GM23338 (cell line): ENCODE measurements around the gene ALDH1A2. TPM values are rescaled to one million over a fixed set of nuclear protein-coding genes. Genes with fewer than 3 reads are reported as not detected.

ENCODE experiments used
- ATAC-seq: fragments of 200-7000 bp; cut with Tn5 transposase; 3 replicates; pipeline ENCODE4 v1.9.1; 2020
- DNase-seq: peaks from one replicate; pipeline ENCODE4 v3.0.0-alpha.2; 2015; ENCODE audit warnings: low spot score
- H2AFZ ChIP-seq: fragments of 200-600 bp; sonication (generic); 2 replicates; pipeline ENCODE4 v1.8.0; 2016; ENCODE audit warnings: antibody characterized with exemption, mild to moderate bottlenecking, moderate library complexity
- H3F3A ChIP-seq: fragments of 200-600 bp; sonication (generic); replicated peaks from 2 replicates; pipeline ENCODE4 v1.8.0; 2017; ENCODE audit warnings: antibody characterized with exemption, mixed run types, low read depth
- H3K27ac ChIP-seq: fragments of 200-600 bp; sonication (generic); 2 replicates; pipeline ENCODE4 v1.6.1; 2016; ENCODE audit warnings: low read depth
- H3K27me3 ChIP-seq: fragments of 200-600 bp; sonication (generic); 2 replicates; pipeline ENCODE4 v1.8.0; 2016; ENCODE audit warnings: mild to moderate bottlenecking, mixed run types, moderate library complexity; ENCODE audit not compliant: insufficient read depth
- H3K36me3 ChIP-seq: fragments of 200-600 bp; sonication (generic); 2 replicates; pipeline ENCODE4 v1.8.0; 2016; ENCODE audit warnings: mild to moderate bottlenecking; ENCODE audit not compliant: insufficient read depth
- H3K4me1 ChIP-seq: fragments of 200-600 bp; sonication (generic); 2 replicates; pipeline ENCODE4 v1.8.0; 2016; ENCODE audit warnings: mild to moderate bottlenecking, moderate library complexity; ENCODE audit not compliant: insufficient read depth
- H3K4me2 ChIP-seq: fragments of 200-600 bp; sonication (generic); 2 replicates; pipeline ENCODE4 v1.7.1; 2017; ENCODE audit warnings: mixed run types
- H3K4me3 ChIP-seq: fragments of 200-600 bp; sonication (generic); 2 replicates; pipeline ENCODE4 v1.6.1; 2016; ENCODE audit warnings: mixed run types
- H3K79me2 ChIP-seq: fragments of 200-600 bp; sonication (generic); replicated peaks from 2 replicates; pipeline ENCODE4 v1.8.0; 2017; ENCODE audit warnings: mild to moderate bottlenecking; ENCODE audit not compliant: insufficient read depth
- H3K9me2 ChIP-seq: fragments of 200-600 bp; sonication (generic); 2 replicates; pipeline ENCODE4 v1.8.0; 2017; ENCODE audit not compliant: insufficient read depth
- H4K20me1 ChIP-seq: fragments of 200-600 bp; sonication (generic); replicated peaks from 2 replicates; pipeline ENCODE4 v1.8.0; 2017; ENCODE audit warnings: mild to moderate bottlenecking; ENCODE audit not compliant: insufficient read depth
- H3K27ac Mint-ChIP-seq: 2 replicates; pipeline ENCODE4 v1.8.0; 2020; ENCODE audit warnings: inconsistent platforms, mild to moderate bottlenecking, moderate library complexity, mixed read lengths
- H3K27me3 Mint-ChIP-seq: 3 replicates; pipeline ENCODE4 v1.8.0; 2022; ENCODE audit warnings: low read depth, mild to moderate bottlenecking, moderate library complexity, mixed read lengths, inconsistent platforms; ENCODE audit not compliant: insufficient read depth, poor library complexity
- H3K36me3 Mint-ChIP-seq: 3 replicates; pipeline ENCODE4 v1.8.0; 2021; ENCODE audit warnings: low read depth, mild to moderate bottlenecking, inconsistent platforms, moderate library complexity, mixed read lengths
- H3K4me1 Mint-ChIP-seq: 3 replicates; pipeline ENCODE4 v1.8.0; 2020; ENCODE audit warnings: mild to moderate bottlenecking, inconsistent platforms, mixed read lengths
- H3K4me3 Mint-ChIP-seq: 3 replicates; pipeline ENCODE4 v1.8.0; 2021; ENCODE audit warnings: moderate library complexity, mild to moderate bottlenecking, inconsistent platforms, mixed read lengths
- H3K9me3 Mint-ChIP-seq: 3 replicates; pipeline ENCODE4 v1.8.0; 2020; ENCODE audit warnings: moderate library complexity, mild to moderate bottlenecking, inconsistent platforms, mixed read lengths
- CREB1 ChIP-seq: fragments of 250-450 bp; sonication (Bioruptor Pico); IDR thresholded peaks from 2 replicates; pipeline ENCODE4 v1.5.0; 2020; ENCODE audit warnings: low read depth, mild to moderate bottlenecking, moderate library complexity
- CTCF ChIP-seq, 2 experiments: fragments of 200-600 bp in 1 of 2; sonication (generic) in 1 of 2; conservative IDR thresholded peaks; 2 replicates each; pipeline versions ENCODE4 v1.5.1 to v1.6.1; 2016 to 2017; ENCODE audit warnings: antibody characterized with exemption in 2 of 2, low read depth in 2 of 2, mild to moderate bottlenecking in 2 of 2, moderate library complexity in 1 of 2
- ETS1 ChIP-seq: IDR thresholded peaks from 2 replicates; pipeline ENCODE4 v1.6.1; 2016; ENCODE audit warnings: antibody characterized with exemption
- EZH2 ChIP-seq: fragments of 200-600 bp; sonication (generic); IDR thresholded peaks from one replicate; pipeline ENCODE4 v1.8.0; 2017; ENCODE audit warnings: antibody characterized with exemption, mild to moderate bottlenecking, low read depth; ENCODE audit not compliant: unreplicated experiment
- EZH2phosphoT487 ChIP-seq: fragments of 200-600 bp; sonication (generic); IDR thresholded peaks from one replicate; pipeline ENCODE4 v1.8.1; 2018; ENCODE audit warnings: antibody characterized with exemption; ENCODE audit not compliant: unreplicated experiment
- JUNB ChIP-seq: IDR thresholded peaks from one replicate; pipeline ENCODE4 v1.6.1; 2016; ENCODE audit warnings: antibody characterized with exemption; ENCODE audit not compliant: unreplicated experiment
- NANOG ChIP-seq: IDR thresholded peaks from 2 replicates; pipeline ENCODE4 v1.6.1; 2016; ENCODE audit warnings: antibody characterized with exemption, borderline replicate concordance
- POLR2AphosphoS5 ChIP-seq: IDR thresholded peaks from 2 replicates; pipeline ENCODE4 v1.6.1; 2016; ENCODE audit warnings: antibody characterized with exemption, low read depth
- REST ChIP-seq: IDR thresholded peaks from one replicate; pipeline ENCODE4 v1.6.1; 2018; ENCODE audit warnings: antibody characterized with exemption; ENCODE audit not compliant: unreplicated experiment
- STAT1 ChIP-seq: IDR thresholded peaks from one replicate; pipeline ENCODE4 v1.6.1; 2016; ENCODE audit warnings: antibody characterized with exemption; ENCODE audit not compliant: unreplicated experiment
- ZNF114 ChIP-seq: fragments of 250-450 bp; sonication (Bioruptor Pico); IDR thresholded peaks from 2 replicates; pipeline ENCODE4 v1.5.0; 2020; ENCODE audit warnings: mild to moderate bottlenecking, moderate library complexity
- ZNF331 ChIP-seq: fragments of 250-450 bp; sonication (Bioruptor Pico); IDR thresholded peaks from 2 replicates; pipeline ENCODE4 v1.5.0; 2020; ENCODE audit warnings: low read depth, mild to moderate bottlenecking, moderate library complexity
- ZNF462 ChIP-seq: fragments of 250-450 bp; sonication (Bioruptor Pico); IDR thresholded peaks from 2 replicates; pipeline ENCODE4 v1.5.0; 2020; ENCODE audit warnings: mild to moderate bottlenecking, moderate library complexity
- polyA plus RNA-seq: library from polyadenylated mRNA; unstranded; fragments of >200 nt; fragmentation: Nextera tagmentation; extraction: Ambion mirVana; gene quantifications from 2 replicates; pipeline ENCODE4 v1.2.1, GENCODE V29; 2016
- total RNA-seq: library from RNA; depleted of rRNA; stranded (reverse); fragments of >200 nt; shearing (Covaris generic); gene quantifications from 2 replicates; pipeline ENCODE4 v1.2.3, GENCODE V29; 2014

The ALDH1A2 gene
- total and polyA plus RNA-seq, 2 experiments from 2014 or later: 0.80 TPM; not detected in 1

GRCh38 chr15:58010983-58011382 lies 54.5 kb downstream of the ALDH1A2 start:
- Histone ChIP-seq H3K27me3 (no peaks in the 10 kb centered on the region), H3K4me1 (peaks cover 15% of the 10 kb centered on the region; the same call in 1 of the 2 replicates), H3K9me2 (no peaks in the 10 kb centered on the region), H3K4me3 (no peak overlapping the region), H4K20me1 (no peaks in the 10 kb centered on the region), H3K36me3 (no peaks in the 10 kb centered on the region), H3K4me2 (no peak overlapping the region), H2AFZ (no peak overlapping the region), H3K27ac (no peak overlapping the region), H3F3A (no peaks in the 10 kb centered on the region), H3K79me2 (no peaks in the 10 kb centered on the region)
- no peak for DNase-seq
- H3K36me3 Mint-ChIP-seq: no peaks in the 10 kb centered on the region
- H3K4me3 Mint-ChIP-seq: no peak overlapping the region
- H3K27ac Mint-ChIP-seq: no peak overlapping the region
- peaks cover 17% of the 10 kb centered on the region; the same call in 2 of the 3 replicates for H3K4me1 Mint-ChIP-seq
- no peak for ATAC-seq
- no peaks in the 10 kb centered on the region for H3K27me3 Mint-ChIP-seq
- peaks cover 3% of the 10 kb centered on the region; the same call in 1 of the 3 replicates for H3K9me3 Mint-ChIP-seq
- TF ChIP-seq POLR2AphosphoS5 (no peak), EZH2 (no peak), REST (no peak), ETS1 (no peak), NANOG (no peak), ZNF331 (CRISPR knock-in tag) (no peak), ZNF462 (CRISPR knock-in tag) (no peak), CTCF (conservative IDR thresholded peaks at IDR 0.05; ENCODE audit: low read depth in 2 of 2) (no peak), CREB1 (no peak), EZH2phosphoT487 (no peak), JUNB (no peak), STAT1 (no peak), ZNF114 (CRISPR knock-in tag) (no peak)
